ENCODE results near the gene ZNF283.
A peak's percentile ranks its signal among the peaks of the same experiment; 100 is the strongest.
"Not testable (repeated sequence)": the region's sequence is repeated elsewhere in the genome, so short reads cannot be mapped to it uniquely, and the experiment has no call there.

Gene ZNF283

GRCh38 chr19:43798546-43799409, 28.3 kb upstream of the ZNF283 start:
- no peak for DNase-seq (ENCODE audit: low read depth, low spot score)
- in situ Hi-C loops (cut with HindIII; ENCODE audit: low sequenced_read_pairs), result no loop called here
- H3K4me3 ChIP-seq (ENCODE audit: low read depth, low read length), result peak overlapping the region; percentile 36
- TF ChIP-seq, protein P1, sequence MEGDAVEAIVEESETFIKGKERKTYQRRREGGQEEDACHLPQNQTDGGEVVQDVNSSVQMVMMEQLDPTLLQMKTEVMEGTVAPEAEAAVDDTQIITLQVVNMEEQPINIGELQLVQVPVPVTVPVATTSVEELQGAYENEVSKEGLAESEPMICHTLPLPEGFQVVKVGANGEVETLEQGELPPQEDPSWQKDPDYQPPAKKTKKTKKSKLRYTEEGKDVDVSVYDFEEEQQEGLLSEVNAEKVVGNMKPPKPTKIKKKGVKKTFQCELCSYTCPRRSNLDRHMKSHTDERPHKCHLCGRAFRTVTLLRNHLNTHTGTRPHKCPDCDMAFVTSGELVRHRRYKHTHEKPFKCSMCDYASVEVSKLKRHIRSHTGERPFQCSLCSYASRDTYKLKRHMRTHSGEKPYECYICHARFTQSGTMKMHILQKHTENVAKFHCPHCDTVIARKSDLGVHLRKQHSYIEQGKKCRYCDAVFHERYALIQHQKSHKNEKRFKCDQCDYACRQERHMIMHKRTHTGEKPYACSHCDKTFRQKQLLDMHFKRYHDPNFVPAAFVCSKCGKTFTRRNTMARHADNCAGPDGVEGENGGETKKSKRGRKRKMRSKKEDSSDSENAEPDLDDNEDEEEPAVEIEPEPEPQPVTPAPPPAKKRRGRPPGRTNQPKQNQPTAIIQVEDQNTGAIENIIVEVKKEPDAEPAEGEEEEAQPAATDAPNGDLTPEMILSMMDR (IDR thresholded peaks at IDR 0.05; ENCODE audit: low read depth, low read length), result no peak

DNA sequence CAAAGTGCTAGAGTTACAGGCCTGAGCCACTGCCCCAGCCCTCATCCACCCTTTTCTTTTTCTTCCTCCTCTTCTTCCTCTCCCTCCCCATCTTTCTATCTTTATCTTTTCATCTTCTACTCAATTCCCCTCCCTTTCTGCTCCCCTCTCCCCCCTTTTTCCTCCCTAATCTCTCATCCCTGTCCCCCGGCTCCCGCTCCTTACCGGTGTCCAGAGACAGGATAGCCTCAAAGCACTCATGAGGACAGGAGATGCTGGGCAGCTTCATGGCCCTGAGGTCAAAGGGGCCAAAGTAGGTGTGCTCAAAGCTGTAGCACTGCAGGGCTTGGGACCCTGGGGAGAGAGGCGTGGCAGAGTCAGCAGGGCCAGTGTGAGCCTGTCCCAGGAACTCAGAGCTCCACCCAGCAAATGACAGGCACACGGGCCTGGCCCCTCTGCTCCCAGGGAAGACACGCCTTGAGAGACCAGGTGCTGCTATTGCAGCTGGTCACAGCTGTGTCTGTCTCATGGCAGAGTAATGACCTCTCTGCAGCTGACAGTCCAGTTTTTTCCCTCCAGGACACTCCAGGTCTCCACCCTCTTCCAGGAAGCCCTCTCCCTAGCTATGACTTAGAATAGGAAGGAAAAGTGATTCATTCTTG, 27.5 kb upstream of the ZNF283 start:
- H3K4me3 ChIP-seq (ENCODE audit: low read depth, low read length), result no peak overlapping the region
- in situ Hi-C loops (cut with HindIII; ENCODE audit: low sequenced_read_pairs), result no loop called here
- TF ChIP-seq, protein P1 (IDR thresholded peaks at IDR 0.05; ENCODE audit: low read depth, low read length), result no peak
- DNase-seq (ENCODE audit: low read depth, low spot score), result no peak

GRCh38 chr19:43802216-43802951, 24.7 kb upstream of the ZNF283 start, which contains the start of gene LYPD5:
LYPD5 (minus strand) TSS chr19:43802447; CDS start chr19:43802380, 67 bp downstream.
- no peak for DNase-seq (ENCODE audit: low read depth, low spot score)
- no peak within 1 kb of the TSS for H3K4me3 ChIP-seq (ENCODE audit: low read depth, low read length)
- TF ChIP-seq, protein P1 (IDR thresholded peaks at IDR 0.05; ENCODE audit: low read depth, low read length), result no peak
- in situ Hi-C loops (cut with HindIII; ENCODE audit: low sequenced_read_pairs), result no loop called here

DNA sequence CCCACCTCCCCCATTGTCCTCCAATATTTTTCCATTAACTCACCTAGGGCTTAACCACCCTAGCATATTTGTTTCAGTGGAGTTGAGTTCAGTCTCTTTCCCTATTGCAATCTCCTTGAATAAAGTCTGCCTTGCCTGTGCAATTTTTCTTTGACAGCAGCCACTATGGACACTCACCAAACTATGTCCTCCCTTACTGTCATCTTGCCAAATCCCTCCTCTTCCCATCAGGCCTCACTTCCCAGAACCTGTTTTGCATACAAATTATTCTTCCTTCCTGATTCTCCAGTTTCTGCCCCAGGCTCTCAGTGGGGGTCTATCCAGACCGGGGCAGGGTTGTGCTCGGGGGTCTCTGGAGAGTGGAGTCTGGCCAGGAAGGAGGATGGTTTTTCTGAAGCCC, 22.7 kb upstream of the ZNF283 start:
- DNase-seq (ENCODE audit: low read depth, low spot score), result no peak
- H3K4me3 ChIP-seq (ENCODE audit: low read depth, low read length), result no peak overlapping the region
- in situ Hi-C loops (cut with HindIII; ENCODE audit: low sequenced_read_pairs), result no loop called here
- TF ChIP-seq, protein P1 (IDR thresholded peaks at IDR 0.05; ENCODE audit: low read depth, low read length), result no peak

- in situ Hi-C loops (cut with HindIII; ENCODE audit: low sequenced_read_pairs); DNase-seq (ENCODE audit: low read depth, low spot score); H3K4me3 ChIP-seq (ENCODE audit: low read depth, low read length): not testable (repeated sequence)
These were observed 20.7 kb upstream of the ZNF283 start for GRCh38 chr19:43806401-43806800.

- no peak for DNase-seq (ENCODE audit: low read depth, low spot score)
- no peak overlapping the region for H3K4me3 ChIP-seq (ENCODE audit: low read depth, low read length)
- in situ Hi-C loops (cut with HindIII; ENCODE audit: low sequenced_read_pairs), result no loop called here
- TF ChIP-seq, protein P1 (IDR thresholded peaks at IDR 0.05; ENCODE audit: low read depth, low read length), result no peak
These were observed 20.3 kb upstream of the ZNF283 start for GRCh38 chr19:43806848-43807247.

All from astrocyte of the spinal cord (primary cell).